Measurements from ENCODE around the gene DSE.

DSE gene

GRCh38 chr6:116397914-116398313 lies 27.2 kb downstream of the DSE start:
- TF ChIP-seq CTCF (conservative IDR thresholded peaks at IDR 0.05), result no peak
- no peak overlapping the region for H3K27ac ChIP-seq

GRCh38 chr6:116398316-116399010 lies 27.7 kb downstream of the DSE start:
- no peak for TF ChIP-seq CTCF (conservative IDR thresholded peaks at IDR 0.05)
- no peak overlapping the region for H3K27ac ChIP-seq

- TF ChIP-seq CTCF (conservative IDR thresholded peaks at IDR 0.05), result no peak
- H3K27ac ChIP-seq, result no peak overlapping the region
Observed at GRCh38 chr6:116399287-116399686, 28.5 kb downstream of the DSE start.

GRCh38 chr6:116400328-116400727 lies 29.6 kb downstream of the DSE start:
- no peak overlapping the region for H3K27ac ChIP-seq

GRCh38 chr6:116402108-116402937 lies 31.6 kb downstream of the DSE start:
- TF ChIP-seq CTCF (conservative IDR thresholded peaks at IDR 0.05), result no peak
- no peak overlapping the region for H3K27ac ChIP-seq

More at GRCh38 chr6:116400328-116400727, 29.6 kb downstream of the DSE start:
- no peak for TF ChIP-seq CTCF (conservative IDR thresholded peaks at IDR 0.05)

- no peak overlapping the region for H3K27ac ChIP-seq
- TF ChIP-seq CTCF (conservative IDR thresholded peaks at IDR 0.05), result no peak
Observed at GRCh38 chr6:116403205-116403604, 32.5 kb downstream of the DSE start.

- no peak overlapping the region for H3K27ac ChIP-seq
- TF ChIP-seq CTCF (conservative IDR thresholded peaks at IDR 0.05), result no peak
Observed at GRCh38 chr6:116404696-116405095, 33.9 kb downstream of the DSE start.

All from VCaP (cell line).